A673 (cell line): ENCODE results near the gene HIGD1C. TPM values are rescaled to one million over a fixed set of nuclear protein-coding genes. Genes with fewer than 3 reads are reported as not detected.

Source experiments
- BruUV-seq: library from RNA; stranded (reverse); fragments of 400-500 nt; replicated peaks from 2 replicates; lab custom pipeline; 2021; lab: Mats Ljungman, UMichigan
- CTCF ChIA-PET: fragments of 300-600 bp; sonication (Branson Sonifier 250); formaldehyde crosslinking; loops from one replicate; lab custom pipeline; 2022; ENCODE audit warnings: antibody characterized with exemption; lab: Charles Lee
- POLR2A ChIA-PET: fragments of 300-600 bp; sonication (Branson Sonifier 250); formaldehyde crosslinking; loops from one replicate; lab custom pipeline; 2022; ENCODE audit warnings: antibody characterized with exemption; ENCODE audit not compliant: low non-redundant PET; lab: Charles Lee
- DNase-seq: peaks from one replicate; pipeline ENCODE4 v3.0.0-alpha.2; 2015; ENCODE audit warnings: low spot score
- H3K27ac ChIP-seq: fragments of 200-600 bp; sonication (generic); 2 replicates; pipeline ENCODE4 v1.5.1; 2016; ENCODE audit warnings: mixed run types, low read depth, mild to moderate bottlenecking, mixed read lengths, antibody characterized with exemption, low read length; ENCODE audit not compliant: poor library complexity, severe bottlenecking
- H3K27me3 ChIP-seq: fragments of 200-600 bp; sonication (generic); replicated peaks from 2 replicates; pipeline ENCODE4 v1.6.1; 2017; ENCODE audit warnings: mixed run types, low read depth, mild to moderate bottlenecking, mixed read lengths, antibody characterized with exemption, low read length; ENCODE audit not compliant: insufficient read depth, poor library complexity
- H3K36me3 ChIP-seq: fragments of 200-600 bp; sonication (generic); 2 replicates; pipeline ENCODE4 v1.6.1; 2016; ENCODE audit warnings: mixed run types, mild to moderate bottlenecking, mixed read lengths, antibody characterized with exemption, low read length; ENCODE audit not compliant: insufficient read depth, poor library complexity, severe bottlenecking
- H3K4me1 ChIP-seq: fragments of 200-600 bp; sonication (generic); 2 replicates; pipeline ENCODE4 v1.6.1; 2017; ENCODE audit warnings: mixed run types, mild to moderate bottlenecking, mixed read lengths, antibody characterized with exemption, low read length; ENCODE audit not compliant: insufficient read depth, poor library complexity, severe bottlenecking
- H3K4me3 ChIP-seq: fragments of 200-600 bp; sonication (generic); 2 replicates; pipeline ENCODE4 v1.5.1; 2016; ENCODE audit warnings: low read depth, mixed run types, mild to moderate bottlenecking, mixed read lengths, low read length; ENCODE audit not compliant: poor library complexity, severe bottlenecking
- H3K9me3 ChIP-seq: fragments of 200-600 bp; sonication (generic); 2 replicates; pipeline ENCODE4 v1.6.1; 2016; ENCODE audit warnings: mixed run types, low read depth, mild to moderate bottlenecking, mixed read lengths, antibody characterized with exemption, low read length; ENCODE audit not compliant: poor library complexity, severe bottlenecking
- EZH2 ChIP-seq: fragments of 200-600 bp; sonication (generic); IDR thresholded peaks from 2 replicates; pipeline ENCODE4 v1.6.1; 2017; ENCODE audit warnings: borderline replicate concordance, low read depth, mild to moderate bottlenecking, mixed read lengths, antibody characterized with exemption, low read length; ENCODE audit not compliant: poor library complexity, severe bottlenecking
- intact Hi-C: fragments of 100-400 bp; cut with micrococcal nuclease; formaldehyde crosslinking; loops from one replicate; pipeline ENCODE4 v1.10.0; 2022; ENCODE audit not compliant: unreplicated experiment
- total RNA-seq: library from RNA; stranded (reverse); gene quantifications from 2 replicates; pipeline ENCODE4 v1.2.3, GENCODE V29; 2021
- TF ChIP-seq, protein P1 (sequence below): fragments of 300-800, 200-600 bp; sonication (generic); conservative IDR thresholded peaks from 2 replicates; pipeline ENCODE4 v1.5.1; 2017; ENCODE audit warnings: low read depth, mild to moderate bottlenecking, antibody characterized with exemption, low read length, moderate library complexity, mixed read lengths

HIGD1C gene
- total RNA-seq, 1 experiment from 2014 or later = not detected

DNA sequence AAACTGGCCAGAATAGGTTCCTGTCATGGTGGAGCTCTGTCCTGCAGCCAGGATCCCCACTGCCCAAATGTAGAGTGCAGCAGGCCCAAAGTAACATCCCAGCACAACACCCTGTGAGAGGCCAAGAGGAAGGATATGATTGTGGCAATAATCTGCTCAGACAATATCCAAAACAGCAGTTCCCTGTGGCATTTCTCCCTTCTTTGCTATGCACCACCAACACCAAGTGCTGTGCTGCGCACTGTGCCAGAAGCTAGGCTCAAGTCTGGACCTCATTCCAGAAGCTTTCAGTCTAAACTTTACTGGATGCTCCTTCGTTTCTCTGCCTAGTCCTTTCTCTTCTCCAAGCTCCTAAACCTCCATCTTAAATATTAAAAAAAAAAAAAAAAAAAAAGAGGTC lies 40.5 kb downstream of the HIGD1C start:
- Histone ChIP-seq H3K27me3 (no peaks in the 10 kb centered on the region), H3K27ac (no peak overlapping the region), H3K9me3 (no peaks in the 10 kb centered on the region), H3K4me3 (no peak overlapping the region), H3K4me1 (peaks cover 4% of the 10 kb centered on the region), H3K36me3 (peaks cover 45% of the 10 kb centered on the region)
- no TSS peak for BruUV-seq
- POLR2A ChIA-PET = no interaction called here
- CTCF ChIA-PET = no interaction called here
- TF ChIP-seq EZH2 = no peak
- intact Hi-C loops = no loop called here
- peak; percentile 43 for DNase-seq

- Histone ChIP-seq H3K9me3 (no peaks in the 10 kb centered on the region), H3K4me1 (no peaks in the 10 kb centered on the region), H3K36me3 (peaks cover 23% of the 10 kb centered on the region), H3K27ac (no peak overlapping the region), H3K4me3 (no peak overlapping the region), H3K27me3 (no peaks in the 10 kb centered on the region)
- ChIA-PET CTCF (no interaction called here), POLR2A (no interaction called here)
- no peak for DNase-seq
- TF ChIP-seq, protein P1, sequence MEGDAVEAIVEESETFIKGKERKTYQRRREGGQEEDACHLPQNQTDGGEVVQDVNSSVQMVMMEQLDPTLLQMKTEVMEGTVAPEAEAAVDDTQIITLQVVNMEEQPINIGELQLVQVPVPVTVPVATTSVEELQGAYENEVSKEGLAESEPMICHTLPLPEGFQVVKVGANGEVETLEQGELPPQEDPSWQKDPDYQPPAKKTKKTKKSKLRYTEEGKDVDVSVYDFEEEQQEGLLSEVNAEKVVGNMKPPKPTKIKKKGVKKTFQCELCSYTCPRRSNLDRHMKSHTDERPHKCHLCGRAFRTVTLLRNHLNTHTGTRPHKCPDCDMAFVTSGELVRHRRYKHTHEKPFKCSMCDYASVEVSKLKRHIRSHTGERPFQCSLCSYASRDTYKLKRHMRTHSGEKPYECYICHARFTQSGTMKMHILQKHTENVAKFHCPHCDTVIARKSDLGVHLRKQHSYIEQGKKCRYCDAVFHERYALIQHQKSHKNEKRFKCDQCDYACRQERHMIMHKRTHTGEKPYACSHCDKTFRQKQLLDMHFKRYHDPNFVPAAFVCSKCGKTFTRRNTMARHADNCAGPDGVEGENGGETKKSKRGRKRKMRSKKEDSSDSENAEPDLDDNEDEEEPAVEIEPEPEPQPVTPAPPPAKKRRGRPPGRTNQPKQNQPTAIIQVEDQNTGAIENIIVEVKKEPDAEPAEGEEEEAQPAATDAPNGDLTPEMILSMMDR = no peak
- no peak for TF ChIP-seq EZH2
- BruUV-seq = no TSS peak
- intact Hi-C loops = no loop called here
Measured at GRCh38 chr12:50999093-50999492, 46.7 kb downstream of the HIGD1C start.

GRCh38 chr12:51000245-51000644 lies 47.9 kb downstream of the HIGD1C start:
- POLR2A ChIA-PET = no interaction called here

GRCh38 chr12:51001799-51002198 lies 49.5 kb downstream of the HIGD1C start:
- Histone ChIP-seq H3K4me1 (no peaks in the 10 kb centered on the region), H3K27ac (no peak overlapping the region), H3K27me3 (no peaks in the 10 kb centered on the region), H3K9me3 (no peaks in the 10 kb centered on the region), H3K4me3 (no peak overlapping the region), H3K36me3 (peaks cover 12% of the 10 kb centered on the region)
- ChIA-PET POLR2A (interaction anchor here (0.7 kb wide), 1 partner anchor 238 kb away, joined by 27 read pairs; no protein-coding TSS in a partner anchor), CTCF (no interaction called here)
- no peak for TF ChIP-seq EZH2
- TF ChIP-seq, protein P1 = no peak
- DNase-seq = no peak
- intact Hi-C loops = no loop called here
- BruUV-seq = no TSS peak

More at GRCh38 chr12:51000245-51000644, 47.9 kb downstream of the HIGD1C start:
- DNase-seq = no peak
- Histone ChIP-seq H3K4me1 (no peaks in the 10 kb centered on the region), H3K27me3 (no peaks in the 10 kb centered on the region), H3K4me3 (no peak overlapping the region), H3K27ac (no peak overlapping the region), H3K36me3 (peaks cover 22% of the 10 kb centered on the region), H3K9me3 (no peaks in the 10 kb centered on the region)
- CTCF ChIA-PET = no interaction called here
- no peak for TF ChIP-seq EZH2
- intact Hi-C loops = no loop called here
- no TSS peak for BruUV-seq
